ENCODE measurements around the gene PTPN3. TPM values are rescaled to one million over a fixed set of nuclear protein-coding genes. Genes with fewer than 3 reads are reported as not detected.

Gene PTPN3
- total and polyA plus RNA-seq, 10 of the 15 experiments (the other 5 are each of a cell fraction or from before 2014, with no cell fraction given): 0.18 to 1.3 (median 0.39) TPM

GRCh38 chr9:109399258-109399767 lies 98.8 kb downstream of the PTPN3 start (continued):
- TF ChIP-seq ZBTB11 (CRISPR knock-in tag; IDR thresholded peaks at IDR 0.05) (no peak), PAX8 (IDR thresholded peaks at IDR 0.05) (no peak), PAX5 (IDR thresholded peaks at IDR 0.05; ENCODE audit: borderline replicate concordance, low read depth, low read length) (peak; percentile 57; the same call in 1 of the 2 replicates), IKZF1 (conservative IDR thresholded peaks at IDR 0.05) (peak; percentile 53), NRF1 (conservative IDR thresholded peaks at IDR 0.05; ENCODE audit: low read depth, low read length) (no peak), KLF5 (IDR thresholded peaks at IDR 0.05; ENCODE audit: partially characterized antibody) (no peak), NFIC (IDR thresholded peaks at IDR 0.05; ENCODE audit: low read depth, low read length) (peak; percentile 77), MYC (IDR thresholded peaks at IDR 0.05; ENCODE audit: insufficient read depth, insufficient read length, insufficient replicate concordance, low read length, severe bottlenecking) (no peak), RBBP5 (conservative IDR thresholded peaks at IDR 0.05) (no peak), MYB (IDR thresholded peaks at IDR 0.05; ENCODE audit: borderline replicate concordance, low read depth, low read length) (no peak), GATAD2B (conservative IDR thresholded peaks at IDR 0.05; ENCODE audit: low read depth) (0 out of 2 replicates have a peak, but pooled peaks have one; percentile 28), JUNB (IDR thresholded peaks at IDR 0.05) (peak; percentile 27; the same call in 1 of the 2 replicates), HDAC2 (IDR thresholded peaks at IDR 0.05) (no peak), POLR2AphosphoS2 (IDR thresholded peaks at IDR 0.05; ENCODE audit: low read depth, low read length) (no peak), POLR2AphosphoS5 (IDR thresholded peaks at IDR 0.05; ENCODE audit: low read length) (no peak), MXI1 (IDR thresholded peaks at IDR 0.05; ENCODE audit: low read depth, low read length) (no peak), E4F1 (IDR thresholded peaks at IDR 0.05; ENCODE audit: borderline replicate concordance, partially characterized antibody) (no peak), WRNIP1 (IDR thresholded peaks at IDR 0.05; ENCODE audit: borderline replicate concordance, low read depth, low read length) (no peak), POU2F2 (IDR thresholded peaks at IDR 0.05; ENCODE audit: borderline replicate concordance, low read depth, low read length) (peak; percentile 91; the same call in 2 of the 3 replicates), E2F4 (IDR thresholded peaks at IDR 0.05; ENCODE audit: low read depth, low read length) (no peak), FOS (IDR thresholded peaks at IDR 0.05; ENCODE audit: borderline replicate concordance, extremely low read depth, insufficient read length) (no peak), BCLAF1 (IDR thresholded peaks at IDR 0.05) (no peak)

Data from GM12878 (cell line).